Sigmoid colon (tissue), 3 donors: ENCODE measurements around the gene AEBP1.

ENCODE experiments used
- POLR2A ChIP-seq, 2 donors: fragments of 450-650 bp; IDR thresholded peaks; one replicate each; pipeline ENCODE4 v1.6.1; 2016; ENCODE audit warnings: antibody characterized with exemption in 2 of 2, mild to moderate bottlenecking in 2 of 2, moderate library complexity in 2 of 2
- TF ChIP-seq, protein P1 (sequence below), 4 experiments: fragments of 450-650 bp in 3 of 4; fragments of 200-600 bp in 1 of 4; IDR thresholded peaks; one replicate each; pipeline ENCODE4 v1.5.1; 2016 to 2019; ENCODE audit warnings: antibody characterized with exemption in 4 of 4, mild to moderate bottlenecking in 3 of 4, moderate library complexity in 2 of 4

GRCh38 chr7:44058759-44059218, 45.4 kb upstream of the AEBP1 start:
- TF ChIP-seq POLR2A (IDR thresholded peaks at IDR 0.05), result no peak
- TF ChIP-seq, protein P1, sequence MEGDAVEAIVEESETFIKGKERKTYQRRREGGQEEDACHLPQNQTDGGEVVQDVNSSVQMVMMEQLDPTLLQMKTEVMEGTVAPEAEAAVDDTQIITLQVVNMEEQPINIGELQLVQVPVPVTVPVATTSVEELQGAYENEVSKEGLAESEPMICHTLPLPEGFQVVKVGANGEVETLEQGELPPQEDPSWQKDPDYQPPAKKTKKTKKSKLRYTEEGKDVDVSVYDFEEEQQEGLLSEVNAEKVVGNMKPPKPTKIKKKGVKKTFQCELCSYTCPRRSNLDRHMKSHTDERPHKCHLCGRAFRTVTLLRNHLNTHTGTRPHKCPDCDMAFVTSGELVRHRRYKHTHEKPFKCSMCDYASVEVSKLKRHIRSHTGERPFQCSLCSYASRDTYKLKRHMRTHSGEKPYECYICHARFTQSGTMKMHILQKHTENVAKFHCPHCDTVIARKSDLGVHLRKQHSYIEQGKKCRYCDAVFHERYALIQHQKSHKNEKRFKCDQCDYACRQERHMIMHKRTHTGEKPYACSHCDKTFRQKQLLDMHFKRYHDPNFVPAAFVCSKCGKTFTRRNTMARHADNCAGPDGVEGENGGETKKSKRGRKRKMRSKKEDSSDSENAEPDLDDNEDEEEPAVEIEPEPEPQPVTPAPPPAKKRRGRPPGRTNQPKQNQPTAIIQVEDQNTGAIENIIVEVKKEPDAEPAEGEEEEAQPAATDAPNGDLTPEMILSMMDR (IDR thresholded peaks at IDR 0.05), result no peak
